OCI-LY3 (cell line): ENCODE data around the gene FCN1.

Source experiments
- H2AFZ ChIP-seq: fragments of 200-600, 300-600 bp; shearing (Covaris generic); 2 replicates; pipeline ENCODE4 v1.6.0; 2014; ENCODE audit warnings: antibody characterized with exemption, low read depth, low read length
- H3K27ac ChIP-seq: fragments of 200-600, 300-600 bp; sonication (generic); 2 replicates; pipeline ENCODE4 v1.5.1; 2014; ENCODE audit warnings: mild to moderate bottlenecking, low read length, moderate library complexity, mixed read lengths
- H3K27me3 ChIP-seq: fragments of 200-600, 300-600 bp; sonication (generic); 2 replicates; pipeline ENCODE4 v1.6.1; 2014; ENCODE audit warnings: low read depth, low read length, mixed read lengths
- H3K36me3 ChIP-seq: fragments of 200-600, 300-600 bp; sonication (generic); replicated peaks from 2 replicates; pipeline ENCODE3; 2014; ENCODE audit warnings: low read depth, low read length, mixed read lengths
- H3K4me1 ChIP-seq: fragments of 300-600, 200-600 bp; sonication (generic); 2 replicates; pipeline ENCODE4 v1.6.1; 2014; ENCODE audit warnings: low read length, mixed read lengths
- H3K4me2 ChIP-seq: fragments of 200-600, 300-600 bp; sonication (generic); 2 replicates; pipeline ENCODE4 v1.6.1; 2014; ENCODE audit warnings: low read length, mixed read lengths
- H3K4me3 ChIP-seq: fragments of 300-600, 200-600 bp; sonication (generic); 2 replicates; pipeline ENCODE4 v1.5.1; 2014; ENCODE audit warnings: antibody characterized with exemption, mild to moderate bottlenecking, low read length, moderate library complexity
- H3K79me2 ChIP-seq: fragments of 300-600, 200-600 bp; shearing (Covaris generic); 2 replicates; pipeline ENCODE4 v1.6.1; 2014; ENCODE audit warnings: mild to moderate bottlenecking, low read length, mixed read lengths
- H3K9ac ChIP-seq: fragments of 300-600, 200-600 bp; shearing (Covaris generic); 2 replicates; pipeline ENCODE4 v1.6.0; 2014; ENCODE audit warnings: mild to moderate bottlenecking, low read length, moderate library complexity
- H3K9me3 ChIP-seq: fragments of 200-600, 300-600 bp; shearing (Covaris generic); 2 replicates; pipeline ENCODE4 v1.6.1; 2014; ENCODE audit warnings: low read length, mixed read lengths; ENCODE audit not compliant: insufficient read depth
- H4K20me1 ChIP-seq: fragments of 200-600, 300-600 bp; sonication (generic); 2 replicates; pipeline ENCODE4 v1.6.1; 2016; ENCODE audit warnings: low read length, mixed read lengths; ENCODE audit not compliant: insufficient read depth
- CTCF ChIP-seq: fragments of 200-600, 300-600 bp; sonication (generic); IDR thresholded peaks from 2 replicates; pipeline ENCODE4 v1.5.1; 2014; ENCODE audit warnings: antibody characterized with exemption, low read length, low read depth
- EZH2phosphoT487 ChIP-seq: fragments of 200-600 bp; shearing (Covaris generic); IDR thresholded peaks from 2 replicates; pipeline ENCODE4 v1.6.1; 2018; ENCODE audit warnings: antibody characterized with exemption, mixed run types, low read depth

Gene FCN1

GRCh38 chr9:134936346-134937163, 18.8 kb upstream of the FCN1 start:
- Histone ChIP-seq H3K36me3 (peaks cover 15% of the 10 kb centered on the region), H2AFZ (no peak overlapping the region), H3K9me3 (no peaks in the 10 kb centered on the region), H4K20me1 (no peaks in the 10 kb centered on the region), H3K27ac (peak overlapping the region; percentile 98), H3K79me2 (peaks cover 35% of the 10 kb centered on the region), H3K4me2 (peak overlapping the region; percentile 92), H3K4me3 (peak overlapping the region; percentile 79), H3K27me3 (no peaks in the 10 kb centered on the region), H3K9ac (peak overlapping the region; percentile 99), H3K4me1 (peaks cover 69% of the 10 kb centered on the region)
- TF ChIP-seq CTCF (no peak), EZH2phosphoT487 (no peak)

- Histone ChIP-seq H3K4me1 (peaks cover 75% of the 10 kb centered on the region), H3K27me3 (no peaks in the 10 kb centered on the region)
- 0 out of 2 replicates have a peak, but pooled peaks have one; percentile 4 for TF ChIP-seq CTCF
- no peak for TF ChIP-seq EZH2phosphoT487
Measured at GRCh38 chr9:134935701-134936345, 18.1 kb upstream of the FCN1 start.

GRCh38 chr9:134935056-134935640, 17.4 kb upstream of the FCN1 start:
- Histone ChIP-seq H3K9me3 (no peaks in the 10 kb centered on the region), H3K36me3 (peaks cover 15% of the 10 kb centered on the region), H3K4me3 (peak overlapping the region; percentile 79), H3K79me2 (peaks cover 41% of the 10 kb centered on the region), H4K20me1 (no peaks in the 10 kb centered on the region), H3K4me2 (peak overlapping the region; percentile 92), H3K27me3 (no peaks in the 10 kb centered on the region), H3K27ac (peak overlapping the region; percentile 98), H2AFZ (no peak overlapping the region), H3K9ac (peak overlapping the region; percentile 99), H3K4me1 (peaks cover 76% of the 10 kb centered on the region)
- TF ChIP-seq CTCF, result no peak
- TF ChIP-seq EZH2phosphoT487, result no peak

More at GRCh38 chr9:134935701-134936345, 18.1 kb upstream of the FCN1 start:
- peak overlapping the region; percentile 98 for H3K27ac ChIP-seq
- peak overlapping the region; percentile 99 for H3K9ac ChIP-seq
- peaks cover 41% of the 10 kb centered on the region for H3K79me2 ChIP-seq
- no peak overlapping the region for H2AFZ ChIP-seq
- peak overlapping the region; percentile 79 for H3K4me3 ChIP-seq
- no peaks in the 10 kb centered on the region for H3K9me3 ChIP-seq
- no peaks in the 10 kb centered on the region for H4K20me1 ChIP-seq
- H3K4me2 ChIP-seq, result peak overlapping the region; percentile 92
- H3K36me3 ChIP-seq, result peaks cover 15% of the 10 kb centered on the region
